Middle frontal gyrus (tissue), 1 donor: ENCODE results near the gene SPDYE18.
"Not testable (repeated sequence)": the region's sequence is repeated elsewhere in the genome, so short reads cannot be mapped to it uniquely, and the experiment has no call there.

Experiments
- DNase-seq: peaks from one replicate; pipeline ENCODE4 v3.0.0-alpha.2; 2015; ENCODE audit warnings: low spot score; ENCODE audit errors: extremely low spot score

Gene SPDYE18

DNA sequence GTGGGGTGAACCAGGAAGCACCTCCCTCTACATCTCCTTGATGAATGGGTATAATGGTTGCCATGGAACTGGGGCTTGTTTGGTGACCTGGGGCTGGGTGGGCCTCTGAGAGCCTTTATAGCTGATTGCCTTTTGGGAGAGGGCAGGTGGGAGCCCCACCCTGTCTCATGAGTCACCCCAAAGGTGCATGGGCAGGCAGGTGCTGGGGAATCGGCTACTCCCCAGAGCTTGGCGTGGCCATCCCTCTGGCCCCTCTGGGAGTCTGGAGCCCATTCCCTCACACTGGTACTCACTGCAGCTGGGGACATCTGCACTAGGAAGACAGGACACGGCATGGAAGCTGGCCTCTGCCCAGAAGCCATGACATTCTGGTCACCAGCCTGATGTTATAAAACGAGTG lies at the start of gene SPDYE18:
TSS of gene SPDYE18 (minus strand) at position 2 of the 400 bp plus-strand sequence. CDS start 2,046 bp downstream, outside the sequence.
- not testable (repeated sequence) for DNase-seq

GRCh38 chr7:77108362-77108761 lies 46.0 kb upstream of the SPDYE18 start:
- DNase-seq, result not testable (repeated sequence)

- DNase-seq, result not testable (repeated sequence)
Measured at GRCh38 chr7:77107659-77108058, 45.3 kb upstream of the SPDYE18 start.

GRCh38 chr7:77105904-77106303 lies 43.5 kb upstream of the SPDYE18 start:
- DNase-seq, result not testable (repeated sequence)

GRCh38 chr7:77102671-77103070 lies 40.3 kb upstream of the SPDYE18 start:
- DNase-seq, result not testable (repeated sequence)

- not testable (repeated sequence) for DNase-seq
Measured at GRCh38 chr7:77101187-77101586, 38.8 kb upstream of the SPDYE18 start.

DNA sequence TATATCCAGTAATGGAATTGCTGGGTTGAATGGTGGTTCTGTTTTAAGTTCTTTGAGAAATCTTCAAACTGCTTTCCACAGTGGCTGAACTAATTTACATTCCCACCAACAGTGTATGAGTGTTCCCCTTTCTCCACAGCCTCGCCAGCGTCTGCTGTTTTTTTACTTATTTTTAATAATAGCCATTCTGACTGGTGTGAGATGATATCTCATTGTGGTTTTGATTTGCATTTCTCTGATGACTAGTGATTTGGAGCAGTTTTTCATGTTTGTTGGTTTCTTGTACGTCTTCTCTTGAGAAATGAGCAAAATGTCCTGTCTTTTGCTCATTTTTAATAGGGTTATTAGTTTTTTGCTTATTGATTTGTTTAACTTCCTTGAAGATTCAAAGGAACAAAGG lies 38.1 kb upstream of the SPDYE18 start:
- DNase-seq, result not testable (repeated sequence)

DNA sequence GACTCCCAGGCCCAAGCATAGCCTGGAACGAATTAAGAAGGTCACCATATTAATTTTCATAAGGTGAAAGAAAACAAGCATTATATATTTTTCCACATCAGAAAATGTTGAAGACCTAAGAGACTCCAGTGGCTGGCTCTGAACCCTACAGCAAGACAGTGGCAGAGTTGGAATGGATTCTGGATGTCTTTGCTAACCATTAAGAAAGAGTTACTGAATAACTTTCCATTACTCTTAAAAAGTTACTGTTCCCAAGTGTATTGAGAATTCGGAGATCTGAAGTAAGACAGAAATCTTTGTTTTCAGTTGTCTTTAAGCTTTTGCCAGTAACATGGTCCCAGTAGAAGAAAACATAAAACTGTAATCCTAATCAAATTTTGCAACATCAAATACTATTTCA lies 29.9 kb upstream of the SPDYE18 start:
- not testable (repeated sequence) for DNase-seq

- not testable (repeated sequence) for DNase-seq
Measured at GRCh38 chr7:77082192-77082591, 19.8 kb upstream of the SPDYE18 start.

DNA sequence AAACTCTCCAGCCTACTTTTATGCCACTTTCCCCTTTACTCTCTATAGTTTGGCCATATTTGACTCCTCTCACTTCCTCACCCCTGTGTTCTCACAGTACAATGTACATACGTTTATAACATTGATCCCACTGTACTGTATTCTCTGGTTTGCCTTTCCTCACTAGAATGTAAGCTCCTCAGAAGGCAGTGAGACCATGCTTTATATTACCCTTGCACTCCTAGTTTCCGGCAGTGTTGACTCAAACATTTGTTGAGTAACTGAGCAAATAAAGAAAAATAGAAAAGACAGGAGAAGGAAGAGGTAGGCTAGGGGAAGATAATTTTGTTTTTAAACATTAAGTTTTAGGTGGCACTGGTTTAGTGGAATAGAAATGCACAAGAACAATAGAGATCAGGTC lies 17.9 kb upstream of the SPDYE18 start:
- not testable (repeated sequence) for DNase-seq

DNA sequence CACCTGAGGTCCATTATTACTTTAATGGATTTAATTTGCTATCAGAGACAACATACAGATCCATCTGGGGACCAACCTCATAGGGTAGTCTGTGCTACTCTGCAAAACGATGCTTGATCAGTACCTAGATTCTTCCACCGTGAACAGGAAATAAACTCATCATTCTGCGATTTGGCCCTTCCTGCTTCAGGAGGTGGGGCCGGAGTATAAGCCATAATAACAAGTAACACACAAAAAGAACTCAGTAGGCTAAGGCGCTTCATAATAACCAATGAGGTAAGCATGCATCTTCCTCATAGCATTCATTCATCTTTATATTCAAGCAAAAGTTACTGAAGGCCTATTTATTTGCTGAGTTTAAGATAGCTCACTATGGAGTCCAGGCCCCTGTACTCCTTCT lies 17.3 kb upstream of the SPDYE18 start:
- DNase-seq, result not testable (repeated sequence)

DNA sequence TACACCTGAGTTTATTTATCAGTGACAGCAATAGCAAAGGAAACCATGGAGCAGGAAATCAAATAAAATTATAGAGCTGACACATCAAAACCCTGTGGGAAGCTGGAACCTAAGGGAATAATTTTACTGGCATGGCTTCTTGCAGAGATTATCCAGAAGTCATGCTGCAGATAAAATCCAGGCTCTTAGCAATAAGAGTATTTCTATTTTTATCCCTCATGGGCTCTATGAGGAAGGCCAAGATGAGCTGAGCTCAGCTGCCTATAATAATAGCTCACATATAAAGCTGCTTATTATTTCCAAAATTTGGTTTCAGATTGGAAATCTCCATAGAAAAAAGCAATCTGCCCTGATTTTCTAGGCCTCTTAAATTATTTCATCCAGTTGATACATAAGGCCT lies 16.8 kb upstream of the SPDYE18 start:
- DNase-seq, result not testable (repeated sequence)

DNA sequence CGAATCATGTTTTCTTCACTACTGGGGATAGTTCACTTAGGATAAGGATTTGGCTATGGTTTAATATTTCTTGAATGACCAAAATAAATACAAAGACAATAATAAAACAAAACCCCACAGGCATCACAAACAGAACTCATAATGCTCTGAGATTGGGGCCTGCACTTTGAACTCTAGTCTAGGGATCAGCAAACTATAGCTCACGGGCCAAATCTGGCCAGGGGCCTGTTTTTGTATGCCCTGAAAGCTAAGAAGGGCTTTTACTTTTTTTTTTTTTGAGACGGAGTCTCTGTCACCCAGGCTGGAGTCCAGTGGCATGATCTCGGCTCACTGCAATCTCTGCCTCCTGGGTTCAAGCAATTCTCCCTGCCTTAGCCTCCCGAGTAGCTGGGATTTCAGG lies 14.7 kb upstream of the SPDYE18 start:
- DNase-seq, result not testable (repeated sequence)

- DNase-seq, result not testable (repeated sequence)
Measured at GRCh38 chr7:77074786-77075396, 12.5 kb upstream of the SPDYE18 start.

- DNase-seq, result not testable (repeated sequence)
Measured at GRCh38 chr7:77071108-77071507, 8.8 kb upstream of the SPDYE18 start.

- not testable (repeated sequence) for DNase-seq
Measured at GRCh38 chr7:77065869-77066268, 3.5 kb upstream of the SPDYE18 start.

GRCh38 chr7:77063732-77064131 lies 1.4 kb upstream of the SPDYE18 start:
- not testable (repeated sequence) for DNase-seq

GRCh38 chr7:77032261-77032660 lies 30.1 kb downstream of the SPDYE18 start, which contains the start of gene SPDYE17:
SPDYE17 (minus strand) TSS chr7:77032361; CDS start chr7:77030570, 1,791 bp downstream.
- DNase-seq, result not testable (repeated sequence)

DNA sequence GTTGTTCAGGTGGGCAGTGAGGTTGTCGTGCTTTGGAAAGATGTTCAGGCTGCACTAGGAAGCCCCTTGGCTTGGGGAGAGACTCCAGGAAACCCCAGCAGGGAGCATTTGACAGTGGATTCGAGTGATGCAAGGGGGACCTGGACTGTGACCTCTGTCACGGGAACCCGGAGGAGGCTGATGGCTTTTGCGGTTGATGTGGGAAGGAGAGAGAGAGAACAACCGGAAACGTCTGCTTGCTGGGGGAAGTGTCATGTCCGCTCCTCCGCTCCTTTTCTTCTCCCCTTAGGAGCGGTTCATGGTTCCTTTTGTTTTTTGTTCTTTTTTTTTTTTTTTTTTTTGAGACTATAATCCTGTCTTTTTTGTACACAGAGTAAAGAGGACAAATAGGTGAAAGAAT lies 36.0 kb downstream of the SPDYE18 start:
- not testable (repeated sequence) for DNase-seq

- not testable (repeated sequence) for DNase-seq
Measured at GRCh38 chr7:77010074-77010680, 52.2 kb downstream of the SPDYE18 start.

DNA sequence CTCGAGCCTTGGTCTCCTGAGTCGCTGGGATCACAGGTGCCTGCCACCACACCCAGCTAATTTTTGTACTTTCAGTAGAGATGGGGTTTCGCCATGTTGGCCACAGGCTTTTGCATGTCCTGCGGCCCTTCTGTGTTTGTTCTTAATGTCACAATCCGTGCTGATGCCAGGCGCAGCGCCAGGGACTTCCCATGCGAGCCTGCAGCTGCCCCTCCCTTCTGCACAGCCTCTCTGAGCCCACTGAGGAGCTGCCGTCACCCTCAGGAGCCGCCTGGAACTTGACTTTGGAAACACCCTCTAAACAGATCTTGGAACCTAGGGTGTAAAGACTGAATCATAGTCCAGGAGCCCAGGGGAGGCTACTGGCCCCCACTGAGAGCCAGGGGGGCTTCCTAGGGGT lies 54.4 kb downstream of the SPDYE18 start:
- not testable (repeated sequence) for DNase-seq
